GM19467 (cell line): ENCODE data around the gene GADD45A.

ENCODE experiments used
- ATAC-seq: cut with Tn5 transposase; IDR thresholded peaks from one replicate; pipeline ENCODE4 v1.9.1; 2021; ENCODE audit warnings: mild to moderate bottlenecking, moderate library complexity; ENCODE audit not compliant: unreplicated experiment

GADD45A gene

DNA sequence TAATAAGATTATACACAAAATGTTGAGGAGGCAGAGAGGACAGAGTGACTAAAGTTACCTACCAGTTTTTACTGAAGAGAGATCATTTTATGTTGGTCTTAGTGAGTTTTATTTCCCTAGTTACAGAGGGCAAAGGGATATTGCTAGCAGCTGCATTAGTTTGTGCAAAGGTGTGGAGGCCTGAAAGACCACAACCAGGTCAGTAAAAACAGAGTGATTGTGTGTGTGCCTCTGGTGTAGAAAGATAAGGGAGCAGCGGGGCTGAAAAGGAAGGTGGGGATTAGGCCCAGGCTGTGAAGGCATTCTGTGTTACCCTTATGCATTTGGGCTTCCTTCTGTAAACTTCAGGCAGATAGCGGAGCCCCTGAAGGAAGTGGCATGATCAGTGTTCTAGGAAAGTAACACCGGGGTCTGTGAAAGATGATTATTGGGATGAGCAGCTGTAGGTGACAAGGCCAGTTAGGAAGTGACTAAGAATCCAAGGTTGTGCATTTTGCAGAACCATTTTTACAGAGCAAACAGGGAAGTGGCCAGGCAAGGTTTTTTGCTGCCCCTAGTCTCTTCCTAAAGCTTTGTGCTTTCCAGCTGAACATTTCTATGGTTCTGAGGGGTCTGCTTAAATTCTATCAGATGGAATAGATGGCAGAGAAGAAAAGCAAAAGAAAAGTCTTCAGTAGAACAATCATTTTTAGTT, 3.7 kb downstream of the GADD45A start:
- no peak for ATAC-seq

DNA sequence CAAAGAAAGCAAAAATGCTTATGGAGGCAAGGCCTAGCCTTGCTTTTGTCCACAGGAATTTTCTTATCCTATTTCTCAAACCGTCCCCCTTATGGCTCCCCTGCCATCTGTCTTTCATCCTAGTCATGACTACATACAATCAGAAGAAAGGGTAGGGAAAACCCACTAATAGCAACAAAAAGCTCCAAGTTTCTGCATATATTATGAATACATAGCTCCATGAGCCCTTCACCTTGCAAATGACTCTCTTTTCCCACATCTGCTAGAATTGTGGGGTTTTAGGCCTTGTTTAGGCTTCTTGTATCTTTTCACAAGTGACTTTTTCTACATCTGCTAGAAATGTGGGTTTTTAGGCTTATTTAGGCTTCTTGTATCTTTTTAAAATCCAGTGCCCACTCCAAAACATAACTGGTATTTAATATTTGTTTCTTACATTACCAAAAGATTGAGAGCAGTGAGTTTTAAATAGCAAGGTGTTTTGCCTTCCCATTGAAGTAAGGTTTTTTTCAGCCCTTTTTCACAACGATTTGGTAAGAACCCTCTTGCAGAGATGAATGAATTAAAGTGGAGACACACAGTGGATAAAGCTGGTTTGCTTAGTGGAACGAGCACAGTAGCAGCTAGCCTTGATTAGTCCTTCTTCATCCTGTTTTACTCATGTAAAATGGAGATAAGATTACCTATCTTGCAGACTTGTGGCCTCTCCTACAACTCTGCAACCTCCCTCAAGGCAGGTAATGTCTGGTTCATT, 4.4 kb downstream of the GADD45A start:
- ATAC-seq: no peak

DNA sequence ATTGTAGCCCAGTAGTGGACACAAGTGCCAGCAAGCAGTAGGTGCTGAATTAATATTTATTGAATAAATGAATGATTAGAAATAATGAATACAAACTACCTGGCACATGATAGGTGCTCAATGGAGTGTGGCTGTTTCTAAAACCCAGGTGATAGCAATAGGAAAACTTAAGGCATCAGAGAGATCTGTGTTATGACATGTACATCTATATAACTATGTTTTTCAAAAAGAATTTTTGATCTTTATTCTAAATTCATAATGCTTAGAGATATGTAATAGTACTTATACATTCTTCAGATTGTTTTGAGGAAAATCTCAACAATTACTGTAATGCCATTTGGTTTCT, 5.0 kb downstream of the GADD45A start:
- no peak for ATAC-seq

DNA sequence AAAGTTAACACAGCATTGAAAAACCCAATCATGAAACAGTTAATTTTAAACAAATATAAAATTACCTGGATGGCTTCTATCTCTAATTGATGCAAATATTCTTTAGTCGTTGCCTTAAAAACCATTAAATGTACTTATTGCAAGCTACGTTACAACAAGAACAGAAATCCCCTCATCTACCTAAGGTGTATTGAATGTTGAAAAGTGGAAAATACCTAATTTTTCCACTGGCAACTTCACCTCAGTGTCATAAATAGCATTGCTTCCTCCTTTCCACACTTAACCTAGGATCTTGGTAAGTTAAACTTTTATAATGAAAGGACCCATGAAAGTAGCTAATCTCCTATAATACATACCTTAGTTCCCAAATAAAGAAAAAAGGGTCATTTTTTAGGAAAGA, 5.4 kb downstream of the GADD45A start:
- ATAC-seq: no peak

DNA sequence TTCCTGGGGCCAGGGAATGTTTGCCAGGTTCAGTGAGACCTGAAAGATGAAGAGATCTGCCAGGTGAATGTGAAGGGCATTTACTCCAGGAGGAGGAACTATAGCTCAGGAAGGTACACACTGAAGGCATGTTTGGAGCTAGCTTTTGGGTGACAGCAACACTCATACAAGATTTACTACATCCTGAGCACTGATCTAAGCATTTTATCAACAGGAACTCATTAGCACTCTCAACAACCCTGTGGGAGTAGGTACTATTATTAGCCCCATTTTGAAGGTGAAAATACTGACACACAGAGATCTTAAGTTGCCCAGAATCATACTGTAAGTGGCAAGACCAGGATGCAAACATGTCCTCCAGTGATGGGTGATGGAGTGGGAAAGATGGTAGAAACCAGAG, 6.7 kb downstream of the GADD45A start:
- no peak for ATAC-seq

DNA sequence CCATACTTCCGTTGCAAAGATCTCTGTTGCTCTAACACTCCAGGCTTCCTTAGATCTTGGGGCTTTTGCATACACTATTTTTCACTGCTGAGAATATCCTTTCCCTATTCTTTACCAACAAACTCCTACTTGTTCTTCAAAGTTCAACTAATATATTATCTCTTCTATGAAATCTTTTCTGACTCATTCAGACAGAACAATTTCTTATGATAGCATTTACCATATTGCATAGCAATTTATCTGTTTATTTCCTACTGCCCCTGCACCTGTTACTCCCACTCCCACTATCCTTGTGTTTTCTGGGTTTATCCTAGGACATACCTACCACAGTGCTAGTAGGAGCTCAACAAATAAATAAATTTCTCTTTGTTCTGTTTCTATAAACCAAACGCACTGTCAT, 11.0 kb downstream of the GADD45A start:
- no peak for ATAC-seq

DNA sequence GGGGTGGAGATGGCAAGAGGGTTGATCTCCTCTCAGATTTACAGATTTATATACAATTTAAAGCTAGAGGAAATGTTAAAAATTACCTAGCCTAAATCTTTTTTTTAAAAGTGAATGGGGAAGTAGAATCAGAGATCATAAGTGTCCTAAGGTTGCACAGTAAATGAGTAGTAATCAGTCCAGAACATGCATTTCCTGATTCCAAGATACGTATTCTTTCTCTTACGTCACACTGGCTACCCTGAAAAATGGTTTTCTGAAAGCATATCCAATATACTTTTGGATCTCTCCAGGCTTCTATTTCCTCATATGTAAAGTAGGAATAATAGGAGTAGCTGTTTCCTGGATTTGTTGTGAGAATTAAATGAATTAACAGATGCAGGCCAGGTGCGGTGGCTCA, 11.7 kb downstream of the GADD45A start:
- ATAC-seq: no peak

DNA sequence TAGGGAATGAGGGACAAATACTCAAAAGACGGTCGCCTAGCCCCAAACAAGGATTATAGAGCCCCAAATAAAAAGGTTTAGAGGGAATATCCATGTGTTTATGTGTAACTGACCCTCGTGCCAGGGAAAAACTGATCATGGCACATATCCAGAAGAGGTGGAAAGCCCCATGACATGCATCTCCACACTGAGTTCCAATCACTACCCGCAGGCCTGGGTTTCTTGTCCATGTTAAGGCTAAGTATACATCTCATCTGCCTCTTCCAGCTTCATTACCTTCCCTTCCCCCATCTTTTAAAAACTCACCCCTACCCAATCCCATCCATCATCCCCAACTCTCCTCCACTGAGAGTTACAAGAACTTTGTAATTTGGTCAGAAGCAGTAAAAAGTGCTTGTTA, 15.2 kb downstream of the GADD45A start:
- ATAC-seq: no peak

DNA sequence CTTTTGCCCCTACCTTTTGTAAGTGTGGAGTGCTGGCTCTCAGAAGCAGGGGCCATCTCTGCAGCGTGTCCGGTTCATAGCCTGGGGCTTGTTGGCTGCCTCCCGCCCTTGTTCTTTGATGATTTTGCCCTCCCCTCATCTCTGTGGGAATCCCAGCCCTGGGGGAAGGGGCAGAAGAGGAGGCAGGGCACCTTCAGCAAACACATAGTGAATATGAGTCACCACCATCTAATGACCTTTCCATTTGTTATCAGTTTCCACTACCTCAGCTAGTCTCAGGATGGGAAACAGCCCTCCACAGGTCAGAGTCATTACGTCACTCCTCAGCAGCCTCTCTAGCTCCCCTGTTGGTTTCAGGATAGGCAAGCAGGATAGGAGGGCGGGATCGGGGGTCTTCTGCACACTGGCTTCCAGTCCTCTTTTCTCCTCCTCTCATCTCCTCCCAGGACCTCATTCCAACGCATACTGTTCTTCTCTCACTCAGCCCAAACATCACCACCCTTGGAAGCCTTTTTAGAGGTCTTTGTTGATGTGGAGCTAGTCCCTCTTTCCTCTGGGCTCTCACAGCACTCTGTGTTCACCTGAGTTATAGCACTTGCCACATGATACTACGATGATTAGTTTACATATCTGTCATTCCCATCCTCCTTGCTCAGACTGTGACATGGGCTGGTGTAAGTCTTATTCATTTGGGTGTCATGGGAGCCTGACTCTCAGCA, 15.8 kb downstream of the GADD45A start:
- ATAC-seq: no peak

DNA sequence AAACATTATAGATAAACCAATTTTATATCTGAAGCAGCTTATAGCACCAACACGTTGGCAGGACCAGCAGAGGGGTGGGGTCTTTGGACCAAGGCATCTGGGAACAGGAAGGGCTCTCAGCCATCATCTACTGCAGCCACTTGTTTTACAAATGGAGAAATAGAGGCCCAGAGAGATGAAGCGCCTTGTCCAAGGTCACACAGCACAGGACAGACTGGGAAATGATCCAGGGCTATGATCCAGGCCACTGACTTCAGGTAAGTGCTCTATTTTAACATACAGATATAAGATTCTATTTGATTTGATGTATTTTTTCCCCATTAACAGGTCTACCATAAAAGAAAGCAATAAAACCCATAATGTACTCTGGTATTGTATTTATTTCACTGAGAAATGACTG, 16.9 kb downstream of the GADD45A start:
- ATAC-seq: no peak

DNA sequence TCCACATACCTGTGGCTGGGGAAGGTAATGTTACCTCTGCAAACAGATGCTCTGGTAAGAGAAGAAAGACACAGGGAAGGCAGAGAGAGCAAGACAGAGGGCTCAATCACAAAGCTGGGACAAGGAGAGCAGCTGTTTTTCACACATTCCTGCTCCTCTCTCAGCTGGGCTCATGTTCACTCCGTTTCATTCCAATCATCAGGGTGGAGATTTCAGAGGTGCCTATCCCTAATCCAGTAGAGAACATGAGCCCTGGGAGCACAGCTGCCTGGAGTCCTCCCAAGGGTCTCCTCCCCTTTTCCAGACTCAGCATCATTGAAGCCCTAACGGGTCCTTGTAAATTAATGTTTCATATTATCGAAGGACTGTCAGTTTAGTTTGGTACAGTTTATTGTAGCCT, 19.4 kb downstream of the GADD45A start:
- ATAC-seq: no peak

DNA sequence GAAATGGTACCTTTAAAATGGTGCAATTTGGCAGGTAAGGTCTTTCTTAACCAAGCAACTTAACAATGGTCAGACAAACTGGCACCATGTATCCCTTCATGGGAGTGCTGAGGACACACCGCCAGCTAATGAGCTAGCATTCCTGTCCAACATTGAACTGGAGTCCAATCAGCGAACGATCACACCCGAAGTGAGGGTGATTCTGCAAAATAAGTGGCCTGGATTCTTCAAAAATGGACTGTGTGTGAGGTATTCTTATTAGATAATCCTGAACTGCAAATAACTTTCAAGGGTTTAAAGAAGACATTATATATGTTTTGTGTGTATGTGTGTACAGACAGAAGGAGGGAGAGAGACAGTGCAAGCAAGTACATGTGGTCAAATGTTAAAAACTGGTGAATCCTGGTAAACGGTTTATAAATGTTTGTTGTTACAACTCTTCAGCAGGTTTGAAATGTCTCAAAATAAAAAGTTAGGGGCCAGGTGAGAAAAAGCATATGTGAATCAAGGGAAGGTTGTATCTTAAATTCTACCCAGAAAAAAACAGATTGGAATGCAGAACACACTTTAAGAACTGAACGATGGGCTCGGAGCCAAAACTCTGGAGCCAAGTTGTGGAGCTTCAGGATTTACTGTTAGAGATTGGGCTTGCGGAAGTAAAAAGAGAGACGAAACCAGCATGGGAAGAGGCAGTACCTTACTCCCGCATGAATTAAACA, 20.9 kb downstream of the GADD45A start:
- ATAC-seq: no peak

DNA sequence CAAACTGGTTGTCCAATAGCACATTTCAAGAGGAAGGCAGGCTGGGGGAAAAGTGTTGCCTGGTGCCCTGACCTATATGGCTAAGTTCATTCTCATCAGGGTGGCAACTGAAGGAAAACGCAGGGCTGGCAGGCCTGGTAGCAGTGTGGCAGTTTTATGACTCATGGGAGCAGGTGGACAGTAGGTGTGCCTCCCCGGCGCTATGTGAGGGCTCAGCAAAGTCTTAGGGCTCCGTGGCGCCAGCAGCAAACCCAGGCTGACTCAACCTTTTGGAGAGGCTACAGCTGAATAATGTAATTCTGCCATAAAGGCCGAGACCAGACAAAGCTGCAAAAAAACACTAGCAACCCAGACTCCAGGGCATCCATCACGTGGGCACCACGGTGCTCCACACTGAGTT, 23.6 kb downstream of the GADD45A start:
- no peak for ATAC-seq

DNA sequence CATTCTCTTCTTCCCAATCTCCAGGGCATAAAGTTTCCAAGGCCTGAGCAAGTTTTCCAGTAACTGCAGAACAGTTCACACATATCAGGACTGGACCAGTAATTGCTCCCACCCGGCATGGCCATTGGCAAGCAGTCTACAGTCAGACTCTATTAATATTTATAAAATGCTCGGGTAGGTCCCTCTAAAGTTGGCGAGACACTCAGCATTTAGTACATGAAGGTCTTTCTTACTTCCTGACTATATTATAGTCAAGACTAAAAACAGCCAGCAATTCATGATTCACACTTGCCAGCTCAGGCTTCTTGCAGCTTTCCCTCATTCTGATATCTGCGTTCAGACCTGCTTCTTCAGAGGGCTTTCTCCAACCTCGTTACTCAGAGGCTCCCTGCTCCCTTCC, 25.4 kb downstream of the GADD45A start:
- ATAC-seq: no peak

DNA sequence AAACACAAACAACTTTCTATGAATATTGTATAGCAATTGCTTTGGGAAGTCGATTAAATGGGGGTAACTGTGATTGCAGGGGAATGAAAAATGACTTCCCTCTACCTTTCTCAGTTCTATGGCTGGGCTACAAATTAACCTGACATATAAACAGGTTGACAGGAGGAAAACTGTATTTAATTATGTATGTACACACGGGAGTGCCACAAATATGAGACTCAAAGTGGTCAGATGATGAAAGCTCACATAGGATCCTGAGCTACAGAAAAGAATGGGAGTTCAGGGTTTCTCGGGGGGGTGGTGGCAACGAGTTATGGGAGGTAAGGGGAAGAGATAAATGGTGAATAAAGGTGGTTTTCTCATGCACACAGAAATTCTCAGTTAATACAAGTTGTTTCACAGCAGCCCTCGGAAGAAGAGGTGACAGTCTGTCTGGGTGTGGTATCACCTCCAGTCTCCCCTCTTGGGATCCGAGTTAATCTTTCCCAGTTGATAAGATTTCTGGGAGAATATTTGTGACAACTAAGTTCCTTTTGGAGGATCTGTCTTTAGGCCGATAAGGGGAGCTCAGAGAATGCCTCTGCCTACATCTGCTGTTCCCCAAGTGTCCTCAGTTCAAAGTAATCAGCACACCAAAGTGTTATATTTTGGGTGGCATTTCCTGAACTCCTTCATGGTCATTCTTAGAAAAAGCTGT, 26.3 kb downstream of the GADD45A start:
- no peak for ATAC-seq

DNA sequence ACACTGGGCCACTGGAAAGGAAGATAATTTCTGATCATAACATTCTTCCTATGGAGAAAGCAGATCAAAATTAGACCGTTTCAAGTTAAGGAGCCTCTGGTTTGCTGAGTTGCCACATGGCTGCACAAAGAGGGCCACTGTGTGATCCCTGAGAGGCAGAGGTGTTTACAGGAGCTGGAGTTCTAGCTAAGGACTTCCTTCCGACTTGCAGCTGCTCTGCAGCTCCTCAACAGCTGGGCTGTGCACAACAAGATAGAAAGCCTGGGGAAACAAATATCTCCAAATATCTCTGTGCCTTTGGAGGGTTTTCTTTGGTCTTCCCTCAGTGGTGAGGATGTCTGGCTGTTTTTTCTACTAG, 26.8 kb downstream of the GADD45A start:
- ATAC-seq: no peak

DNA sequence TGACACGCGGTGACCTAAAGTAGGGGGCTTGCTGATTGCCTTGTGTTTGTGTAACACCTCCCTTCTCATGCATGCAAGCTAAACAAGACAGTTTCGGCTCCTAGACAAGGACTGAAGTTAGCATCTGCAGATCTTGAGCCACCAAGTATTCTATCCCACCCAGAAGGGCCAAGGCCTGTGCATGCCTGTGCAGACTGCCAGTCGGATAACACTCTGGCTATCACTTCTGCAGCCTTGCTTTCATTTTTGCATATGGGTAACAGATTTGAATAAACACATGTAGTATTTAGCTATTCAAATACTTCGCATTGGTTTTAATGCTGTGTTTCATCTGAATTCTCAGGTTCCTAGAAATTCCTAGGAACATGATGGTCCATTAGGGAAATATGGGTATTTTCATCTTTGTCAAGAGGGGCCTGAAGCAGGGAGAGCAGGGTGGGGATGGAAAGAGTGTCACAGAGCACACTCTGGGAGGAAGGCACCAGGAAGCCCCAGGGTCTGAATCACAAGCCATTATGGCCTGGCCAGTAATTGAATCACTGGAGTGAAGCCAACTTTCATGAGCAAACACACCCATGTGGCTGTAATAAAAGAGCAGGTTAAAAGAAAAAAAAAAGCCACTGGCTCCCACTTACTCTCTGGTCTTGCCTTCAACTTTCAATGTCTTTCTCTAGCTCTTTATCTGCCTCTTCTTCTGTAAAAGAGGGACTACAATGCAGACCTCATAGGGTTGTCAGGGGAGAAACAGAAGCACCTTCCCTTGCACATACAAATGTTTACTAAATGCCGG, 28.3 kb downstream of the GADD45A start:
- no peak for ATAC-seq

DNA sequence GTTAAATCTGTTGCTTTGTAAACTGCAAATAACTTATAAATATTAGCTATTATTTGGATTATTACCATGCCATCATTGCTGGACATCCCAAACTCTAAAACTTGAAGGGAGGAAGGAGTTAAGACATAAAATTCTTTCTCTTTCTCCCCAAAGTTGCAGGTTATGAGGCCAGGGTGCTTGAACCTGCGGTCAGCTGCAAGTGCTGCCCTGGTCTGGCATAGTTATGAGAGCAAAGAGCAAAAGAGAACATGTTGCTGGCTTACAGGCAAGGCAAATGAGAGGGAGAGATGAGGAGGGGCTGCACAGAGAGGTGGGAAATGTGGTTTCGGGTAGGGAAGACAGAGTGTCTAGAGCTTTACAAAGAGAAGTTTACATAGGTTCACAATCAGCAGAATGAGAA, 30.8 kb downstream of the GADD45A start:
- no peak for ATAC-seq

DNA sequence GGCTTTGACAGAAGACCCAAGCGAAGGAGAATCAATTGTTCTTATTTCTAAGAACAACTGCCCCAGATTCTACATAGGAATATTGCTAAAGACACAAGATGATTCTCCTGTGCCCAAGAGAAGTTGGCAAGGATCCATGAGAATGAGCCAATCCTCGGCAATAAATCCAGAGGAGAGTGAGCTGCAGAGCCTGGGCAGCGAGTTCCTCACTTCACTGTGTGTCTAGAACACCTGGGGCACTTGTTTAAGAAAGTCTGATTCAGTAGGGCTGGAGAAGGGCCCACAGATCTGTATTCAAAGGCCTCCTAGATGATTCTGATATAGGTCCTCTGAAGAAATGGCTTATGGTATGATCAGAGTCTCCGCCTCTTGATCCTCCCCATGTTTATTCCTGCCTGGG, 31.8 kb downstream of the GADD45A start:
- no peak for ATAC-seq

DNA sequence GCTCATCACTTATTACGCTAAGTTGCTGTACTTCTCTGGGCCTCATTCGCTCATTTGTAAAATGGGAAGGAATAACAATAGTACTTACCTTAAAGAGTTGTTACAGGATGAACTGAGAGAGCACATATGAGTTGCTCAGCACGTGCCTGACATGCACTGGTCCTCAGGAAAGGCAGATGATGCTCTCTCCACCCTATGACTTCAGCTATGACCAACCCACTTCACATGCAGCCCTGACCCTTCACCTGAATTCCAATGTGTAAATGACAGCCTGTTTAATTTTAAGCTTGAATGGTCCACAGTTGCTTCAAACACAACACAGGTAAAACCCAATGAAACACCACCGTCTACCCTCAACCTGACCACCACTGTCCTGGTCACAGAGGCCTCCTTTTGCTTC, 32.9 kb downstream of the GADD45A start:
- ATAC-seq: no peak
